Neural cell (in vitro differentiated cells): Measurements from ENCODE around the gene CHRM1.

Source experiments
- EZH2 ChIP-seq: fragments of 200-600, 300-800 bp; shearing (Covaris generic), sonication (generic); IDR thresholded peaks from 2 replicates; pipeline ENCODE4 v1.6.1; 2014; ENCODE audit warnings: antibody characterized with exemption, low read length, borderline replicate concordance, mild to moderate bottlenecking; ENCODE audit not compliant: insufficient read depth, poor library complexity, severe bottlenecking
- TF ChIP-seq, protein P1 (sequence below): fragments of 450-650 bp; IDR thresholded peaks from 2 replicates; pipeline ENCODE4 v1.5.1; 2014; ENCODE audit warnings: antibody characterized with exemption, mild to moderate bottlenecking, moderate library complexity; ENCODE audit not compliant: poor library complexity, severe bottlenecking

DNA sequence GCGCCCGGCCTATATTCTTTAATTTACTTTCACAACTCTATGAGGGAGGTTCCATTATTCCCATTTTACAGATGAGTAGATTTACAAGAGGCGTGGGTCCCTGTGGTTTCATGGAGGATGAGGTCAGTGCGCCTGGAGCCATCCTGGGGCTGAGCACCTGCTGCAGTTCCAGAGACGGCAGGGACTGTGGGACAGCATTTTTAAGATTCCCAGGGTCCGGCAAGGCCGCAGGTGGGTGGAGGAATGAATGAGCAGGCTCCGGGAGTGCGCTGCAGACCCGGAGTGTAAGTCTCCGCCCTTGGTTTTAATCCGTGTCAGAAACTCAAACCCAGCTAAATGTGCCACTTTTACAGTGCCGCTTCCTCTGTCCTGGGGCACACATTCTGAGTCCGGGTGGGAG lies 4.1 kb upstream of the CHRM1 start:
- TF ChIP-seq, protein P1, sequence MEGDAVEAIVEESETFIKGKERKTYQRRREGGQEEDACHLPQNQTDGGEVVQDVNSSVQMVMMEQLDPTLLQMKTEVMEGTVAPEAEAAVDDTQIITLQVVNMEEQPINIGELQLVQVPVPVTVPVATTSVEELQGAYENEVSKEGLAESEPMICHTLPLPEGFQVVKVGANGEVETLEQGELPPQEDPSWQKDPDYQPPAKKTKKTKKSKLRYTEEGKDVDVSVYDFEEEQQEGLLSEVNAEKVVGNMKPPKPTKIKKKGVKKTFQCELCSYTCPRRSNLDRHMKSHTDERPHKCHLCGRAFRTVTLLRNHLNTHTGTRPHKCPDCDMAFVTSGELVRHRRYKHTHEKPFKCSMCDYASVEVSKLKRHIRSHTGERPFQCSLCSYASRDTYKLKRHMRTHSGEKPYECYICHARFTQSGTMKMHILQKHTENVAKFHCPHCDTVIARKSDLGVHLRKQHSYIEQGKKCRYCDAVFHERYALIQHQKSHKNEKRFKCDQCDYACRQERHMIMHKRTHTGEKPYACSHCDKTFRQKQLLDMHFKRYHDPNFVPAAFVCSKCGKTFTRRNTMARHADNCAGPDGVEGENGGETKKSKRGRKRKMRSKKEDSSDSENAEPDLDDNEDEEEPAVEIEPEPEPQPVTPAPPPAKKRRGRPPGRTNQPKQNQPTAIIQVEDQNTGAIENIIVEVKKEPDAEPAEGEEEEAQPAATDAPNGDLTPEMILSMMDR: no peak
- no peak for TF ChIP-seq EZH2
